Neural cell (in vitro differentiated cells): Measurements from ENCODE around the gene DENND4C. TPM values are rescaled to one million over a fixed set of nuclear protein-coding genes. Genes with fewer than 3 reads are reported as not detected.

ENCODE experiments used
- H2AFZ ChIP-seq: fragments of 200-600, 300-800 bp; sonication (generic), shearing (Covaris generic); 2 replicates; pipeline ENCODE4 v1.6.0; 2014; ENCODE audit warnings: low read depth, mild to moderate bottlenecking, antibody characterized with exemption, low read length, moderate library complexity
- H3F3A ChIP-seq: fragments of 200-600 bp; shearing (Covaris generic); 2 replicates; pipeline ENCODE4 v1.6.1; 2016; ENCODE audit warnings: mild to moderate bottlenecking, moderate library complexity, mixed read lengths, antibody characterized with exemption, low read length; ENCODE audit not compliant: insufficient read depth, poor library complexity, severe bottlenecking
- H3K27ac ChIP-seq: fragments of 200-600, 300-800 bp; sonication (generic), shearing (Covaris generic); 2 replicates; pipeline ENCODE4 v1.5.1; 2014; ENCODE audit warnings: mild to moderate bottlenecking, low read length, moderate library complexity
- H3K27me3 ChIP-seq: fragments of 300-800, 200-600 bp; sonication (generic), shearing (Covaris generic); 2 replicates; pipeline ENCODE4 v1.6.0; 2014; ENCODE audit warnings: mild to moderate bottlenecking, low read depth, low read length, moderate library complexity; ENCODE audit not compliant: insufficient read depth
- H3K36me3 ChIP-seq: fragments of 300-800, 200-600 bp; sonication (generic), shearing (Covaris generic); 2 replicates; pipeline ENCODE4 v1.5.1; 2014; ENCODE audit warnings: mild to moderate bottlenecking, antibody characterized with exemption, low read length, moderate library complexity; ENCODE audit not compliant: insufficient read depth
- H3K4me2 ChIP-seq: fragments of 300-800, 200-600 bp; sonication (generic), shearing (Covaris generic); 2 replicates; pipeline ENCODE4 v1.6.0; 2014; ENCODE audit warnings: mild to moderate bottlenecking, low read length
- H3K4me3 ChIP-seq: fragments of 300-800, 200-600 bp; sonication (generic), shearing (Covaris generic); 2 replicates; pipeline ENCODE4 v1.5.1; 2014; ENCODE audit warnings: mild to moderate bottlenecking, low read length, moderate library complexity
- H3K79me2 ChIP-seq: fragments of 200-600 bp; shearing (Covaris generic); replicated peaks from 2 replicates; pipeline ENCODE4 v1.6.0; 2014; ENCODE audit warnings: mild to moderate bottlenecking, low read length, moderate library complexity; ENCODE audit not compliant: insufficient read depth
- H3K9ac ChIP-seq: fragments of 300-800, 200-600 bp; sonication (generic), shearing (Covaris generic); 2 replicates; pipeline ENCODE4 v1.6.1; 2016; ENCODE audit warnings: mild to moderate bottlenecking, low read length, mixed read lengths
- H3K9me2 ChIP-seq: fragments of 200-600 bp; shearing (Covaris generic); 2 replicates; pipeline ENCODE4 v1.6.1; 2016; ENCODE audit warnings: mild to moderate bottlenecking, low read length, mixed read lengths; ENCODE audit not compliant: insufficient read depth
- H3K9me3 ChIP-seq: fragments of 200-600, 300-800 bp; sonication (generic), shearing (Covaris generic); 2 replicates; pipeline ENCODE4 v1.6.1; 2016; ENCODE audit warnings: mild to moderate bottlenecking, mixed run types, low read length, moderate library complexity, mixed read lengths
- H4K20me1 ChIP-seq: fragments of 200-600 bp; shearing (Covaris generic); 2 replicates; pipeline ENCODE4 v1.6.1; 2016; ENCODE audit warnings: mild to moderate bottlenecking, mixed run types; ENCODE audit not compliant: insufficient read depth
- CTCF ChIP-seq: fragments of 450-650 bp; IDR thresholded peaks from 2 replicates; pipeline ENCODE4 v1.5.1; 2014; ENCODE audit warnings: antibody characterized with exemption, mild to moderate bottlenecking, moderate library complexity; ENCODE audit not compliant: poor library complexity, severe bottlenecking
- EP300 ChIP-seq: fragments of 450-650 bp; conservative IDR thresholded peaks from 2 replicates; pipeline ENCODE4 v1.6.1; 2014; ENCODE audit warnings: antibody characterized with exemption, mild to moderate bottlenecking, moderate library complexity; ENCODE audit not compliant: poor library complexity, severe bottlenecking
- EZH2 ChIP-seq: fragments of 200-600, 300-800 bp; shearing (Covaris generic), sonication (generic); IDR thresholded peaks from 2 replicates; pipeline ENCODE4 v1.6.1; 2014; ENCODE audit warnings: antibody characterized with exemption, low read length, borderline replicate concordance, mild to moderate bottlenecking; ENCODE audit not compliant: insufficient read depth, poor library complexity, severe bottlenecking
- MXI1 ChIP-seq: fragments of 450-650 bp; conservative IDR thresholded peaks from 2 replicates; pipeline ENCODE4 v1.6.1; 2014; ENCODE audit warnings: antibody characterized with exemption, mild to moderate bottlenecking; ENCODE audit not compliant: poor library complexity, severe bottlenecking
- POLR2AphosphoS5 ChIP-seq: IDR thresholded peaks from 2 replicates; pipeline ENCODE4 v1.6.1; 2012
- RAD21 ChIP-seq: fragments of 450-650 bp; conservative IDR thresholded peaks from 2 replicates; pipeline ENCODE4 v1.6.1; 2014; ENCODE audit warnings: antibody characterized with exemption, mild to moderate bottlenecking, moderate library complexity
- REST ChIP-seq: IDR thresholded peaks from 2 replicates; pipeline ENCODE4 v1.6.1; 2012; ENCODE audit warnings: borderline replicate concordance
- SMC3 ChIP-seq: fragments of 450-650 bp; conservative IDR thresholded peaks from 2 replicates; pipeline ENCODE4 v1.6.1; 2014; ENCODE audit warnings: antibody characterized with exemption, mild to moderate bottlenecking, moderate library complexity; ENCODE audit not compliant: poor library complexity
- TAF1 ChIP-seq: IDR thresholded peaks from 2 replicates; pipeline ENCODE4 v1.6.1; 2012; ENCODE audit warnings: low read depth
- polyA plus RNA-seq: library from polyadenylated mRNA; depleted of rRNA; stranded (reverse); fragments of >200 nt; gene quantifications from 2 replicates; pipeline ENCODE4 v1.2.3, GENCODE V29; 2014

Gene DENND4C
- polyA plus RNA-seq, 1 donor from 2014 or later, result 51.8 TPM

DNA sequence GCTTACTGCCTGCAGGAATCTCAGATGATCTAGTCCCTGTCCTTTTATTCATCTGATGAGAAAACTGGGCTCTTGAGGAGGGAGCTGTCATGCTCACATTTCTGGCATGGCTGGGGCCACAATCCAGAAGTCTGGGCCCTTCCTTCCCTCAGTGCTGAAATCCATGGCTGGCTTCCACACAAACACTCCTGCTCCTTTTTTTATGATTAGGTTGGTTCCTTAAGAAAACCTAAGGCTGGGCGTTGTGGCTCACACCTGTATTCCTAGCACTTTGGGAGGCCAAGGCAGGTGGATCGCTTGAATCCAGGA is 179.7 kb downstream of the DENND4C start:
- Histone ChIP-seq H4K20me1 (no peaks in the 10 kb centered on the region), H3K9me3 (no peaks in the 10 kb centered on the region), H3K4me3 (peak overlapping the region; percentile 80), H3K4me2 (peak overlapping the region; percentile 79), H3K27me3 (no peaks in the 10 kb centered on the region), H3K36me3 (no peaks in the 10 kb centered on the region), H2AFZ (no peak overlapping the region), H3K27ac (no peak overlapping the region), H3K9ac (no peak overlapping the region), H3K79me2 (no peaks in the 10 kb centered on the region), H3K9me2 (no peaks in the 10 kb centered on the region), H3F3A (no peaks in the 10 kb centered on the region)
- TF ChIP-seq MXI1 (no peak), CTCF (no peak), SMC3 (no peak), EZH2 (no peak), EP300 (no peak), POLR2AphosphoS5 (no peak), RAD21 (no peak), TAF1 (no peak), REST (no peak)

DNA sequence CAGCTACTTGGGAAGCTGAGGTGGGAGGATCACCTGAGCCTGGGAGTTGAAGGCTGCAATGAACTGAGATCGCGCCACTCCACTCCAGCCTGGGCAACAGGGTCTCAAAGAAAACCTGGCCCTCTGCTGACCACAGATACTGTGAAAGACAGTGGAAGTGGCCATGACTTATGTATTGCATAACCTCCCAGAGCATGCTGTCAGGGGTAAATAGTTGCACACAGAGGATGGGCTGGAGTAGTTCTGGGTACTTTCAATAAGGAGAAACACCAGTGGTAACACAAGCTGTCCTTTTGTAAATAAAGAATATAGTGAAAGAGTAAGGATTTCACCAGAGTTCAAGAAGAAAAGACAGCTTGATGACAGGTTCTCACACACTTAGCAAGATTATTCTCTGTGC is 180.1 kb downstream of the DENND4C start:
- no peaks in the 10 kb centered on the region for H3K9me2 ChIP-seq
- no peak overlapping the region for H3K4me2 ChIP-seq
- H2AFZ ChIP-seq, result no peak overlapping the region
- no peaks in the 10 kb centered on the region for H4K20me1 ChIP-seq
- no peak overlapping the region for H3K27ac ChIP-seq
- no peak overlapping the region for H3K4me3 ChIP-seq
- no peaks in the 10 kb centered on the region for H3K9me3 ChIP-seq
- no peaks in the 10 kb centered on the region for H3K27me3 ChIP-seq
- H3F3A ChIP-seq, result no peaks in the 10 kb centered on the region
- TF ChIP-seq EP300 (no peak), MXI1 (no peak), REST (no peak), POLR2AphosphoS5 (no peak), EZH2 (no peak), CTCF (no peak), SMC3 (no peak), RAD21 (no peak), TAF1 (no peak)
- no peaks in the 10 kb centered on the region for H3K36me3 ChIP-seq
- no peak overlapping the region for H3K9ac ChIP-seq
- H3K79me2 ChIP-seq, result no peaks in the 10 kb centered on the region
